Iris pigment epithelial cell (primary cell): ENCODE measurements around the gene SLC25A47.
A peak's percentile ranks its signal among the peaks of the same experiment; 100 is the strongest.
"Not testable (repeated sequence)": the region's sequence is repeated elsewhere in the genome, so short reads cannot be mapped to it uniquely, and the experiment has no call there.

Experiments
- DNase-seq: peaks from one replicate; pipeline ENCODE4 v3.0.0-alpha.2; 2011; ENCODE audit warnings: low read depth

The SLC25A47 gene, protein sequence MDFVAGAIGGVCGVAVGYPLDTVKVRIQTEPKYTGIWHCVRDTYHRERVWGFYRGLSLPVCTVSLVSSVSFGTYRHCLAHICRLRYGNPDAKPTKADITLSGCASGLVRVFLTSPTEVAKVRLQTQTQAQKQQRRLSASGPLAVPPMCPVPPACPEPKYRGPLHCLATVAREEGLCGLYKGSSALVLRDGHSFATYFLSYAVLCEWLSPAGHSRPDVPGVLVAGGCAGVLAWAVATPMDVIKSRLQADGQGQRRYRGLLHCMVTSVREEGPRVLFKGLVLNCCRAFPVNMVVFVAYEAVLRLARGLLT

DNA sequence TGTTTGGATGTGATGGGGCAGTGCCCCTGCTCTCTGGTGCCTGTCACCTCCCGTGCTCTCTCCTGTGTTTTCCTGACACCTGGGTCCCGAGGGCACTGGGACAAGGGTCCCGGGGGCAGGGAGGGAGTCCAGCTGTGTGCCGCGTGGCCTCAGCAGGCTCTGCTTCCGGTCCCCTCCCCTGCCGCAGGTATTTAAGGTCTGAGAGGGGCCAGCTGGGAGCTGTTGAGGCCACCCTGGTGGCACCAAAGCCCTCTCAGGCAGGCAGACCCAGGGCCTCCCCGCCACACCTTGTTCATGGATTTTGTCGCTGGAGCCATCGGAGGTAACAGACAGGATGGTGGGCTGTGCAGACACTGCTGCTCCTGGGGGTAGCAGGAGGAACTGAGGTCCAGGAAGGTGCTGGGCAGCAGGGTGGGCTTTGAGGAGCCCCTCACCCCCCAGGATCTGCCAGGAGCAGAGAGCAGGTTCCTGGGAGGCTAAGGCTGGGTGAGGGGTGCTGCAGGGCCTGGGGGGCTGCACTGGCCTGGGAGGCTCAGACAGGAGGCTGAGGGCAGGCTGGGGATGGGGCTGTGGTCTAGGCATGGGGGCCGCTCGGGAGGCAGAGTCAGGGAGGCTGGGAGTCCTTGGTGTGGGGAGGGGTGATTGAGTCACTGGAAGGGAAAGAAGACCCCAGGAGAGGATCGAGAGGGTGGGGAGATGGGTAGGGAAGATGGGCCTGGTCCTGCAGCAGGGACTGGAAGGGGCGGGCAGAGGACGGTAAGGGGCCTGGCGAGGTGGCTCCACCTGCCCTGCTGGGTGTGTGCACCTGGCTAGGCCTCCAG, at the start of gene SLC25A47:
TSS of gene SLC25A47 (plus strand) at position 219 of the 821 bp plus-strand sequence. CDS start at position 295, 76 bp downstream.
- no peak for DNase-seq

DNA sequence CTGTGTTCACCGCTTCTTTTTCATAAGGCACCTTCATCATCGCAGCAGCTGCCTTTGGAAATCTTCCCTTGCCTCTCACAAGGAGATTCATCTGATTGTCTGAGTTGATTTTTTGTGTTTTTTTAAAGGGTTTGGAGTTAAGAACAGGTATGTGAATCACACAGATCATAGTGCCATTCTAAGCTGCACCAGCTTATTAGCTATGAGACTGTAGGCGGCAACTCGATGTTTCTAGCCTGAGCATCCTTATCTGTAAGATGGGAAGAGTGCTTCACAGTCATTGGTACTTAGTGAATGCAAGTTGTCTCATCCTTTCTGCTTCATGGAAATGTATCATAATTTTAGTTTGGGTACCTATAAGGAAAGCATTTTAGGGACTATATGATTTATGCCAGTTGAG, 48.9 kb upstream of the SLC25A47 start:
- DNase-seq = no peak

DNA sequence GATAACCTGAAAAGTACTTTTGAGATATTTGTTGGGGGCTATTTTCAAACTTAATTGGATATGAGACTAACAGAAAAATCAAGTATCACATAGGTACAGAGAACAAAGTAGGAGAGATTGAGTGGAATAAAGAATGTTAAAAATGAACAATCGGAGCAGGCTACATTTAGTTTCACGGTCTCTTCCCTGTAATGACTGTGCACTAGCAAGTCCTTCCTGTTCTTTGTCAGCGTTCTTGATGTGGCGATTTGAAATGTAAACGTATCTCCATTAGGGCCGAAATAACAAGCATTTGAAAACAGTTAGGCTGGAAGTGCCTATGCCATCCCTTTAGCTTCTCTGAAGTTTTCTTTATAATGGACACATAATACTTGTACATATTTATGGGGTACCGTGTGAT, 47.9 kb upstream of the SLC25A47 start:
- no peak for DNase-seq

DNA sequence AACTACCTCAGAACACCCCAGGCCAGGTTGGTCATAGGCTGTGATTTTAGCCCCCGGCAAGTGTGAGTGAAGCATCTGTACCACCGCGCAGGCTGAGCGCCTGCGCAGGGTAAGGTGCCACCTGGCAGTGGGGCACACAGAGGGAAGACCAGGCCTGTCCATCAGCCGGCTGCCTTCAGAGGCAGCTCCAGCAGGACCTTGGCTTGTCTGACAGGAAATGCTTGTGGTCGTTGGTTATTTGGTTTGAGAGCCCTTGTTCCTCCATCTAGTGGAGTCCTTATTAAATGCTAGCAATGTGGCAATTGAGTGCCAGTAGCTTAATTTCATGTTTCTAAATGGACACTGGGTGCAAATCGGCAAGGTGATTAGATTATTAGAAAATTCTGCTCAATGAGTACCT, 44.4 kb upstream of the SLC25A47 start:
- DNase-seq = peak; percentile 81

DNA sequence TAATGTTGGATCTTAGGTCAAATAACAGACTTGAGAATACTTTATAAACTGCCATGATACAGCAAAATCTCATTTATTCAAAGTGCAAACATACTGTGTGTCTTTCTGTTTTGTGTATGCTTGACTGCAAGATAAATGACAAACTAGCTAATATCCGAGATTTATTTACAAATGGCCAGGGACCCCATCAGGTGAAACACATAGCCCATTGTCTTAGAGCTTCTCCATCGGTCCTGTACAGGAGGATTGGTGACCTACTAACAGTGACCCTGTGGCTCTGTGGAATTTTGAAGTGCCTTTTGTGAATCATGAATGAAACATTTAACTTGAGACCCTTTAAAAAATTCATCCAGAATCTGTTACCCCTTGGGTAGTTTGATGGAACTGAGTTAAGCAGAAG, 44.0 kb upstream of the SLC25A47 start:
- DNase-seq = no peak

DNA sequence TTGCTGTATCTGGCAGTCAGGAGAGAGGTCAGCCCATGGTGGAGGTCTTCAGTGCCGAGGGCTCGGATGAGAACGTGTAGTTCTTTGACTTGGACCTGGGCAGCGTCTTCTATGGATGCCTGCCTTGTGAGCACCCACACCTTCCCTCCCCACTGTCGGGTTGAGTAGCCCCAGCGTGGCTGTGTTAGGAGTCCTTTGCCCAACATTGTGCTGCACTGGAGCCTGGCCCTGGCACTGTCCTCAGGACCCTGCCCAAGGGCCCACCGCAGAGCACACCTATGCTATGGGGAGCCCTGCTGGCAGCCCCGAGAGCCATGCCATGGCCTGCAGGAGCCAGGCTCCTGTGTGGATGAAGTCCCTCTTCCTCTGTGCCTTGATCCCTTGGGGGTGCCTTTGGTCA, 43.6 kb upstream of the SLC25A47 start:
- DNase-seq = no peak

DNA sequence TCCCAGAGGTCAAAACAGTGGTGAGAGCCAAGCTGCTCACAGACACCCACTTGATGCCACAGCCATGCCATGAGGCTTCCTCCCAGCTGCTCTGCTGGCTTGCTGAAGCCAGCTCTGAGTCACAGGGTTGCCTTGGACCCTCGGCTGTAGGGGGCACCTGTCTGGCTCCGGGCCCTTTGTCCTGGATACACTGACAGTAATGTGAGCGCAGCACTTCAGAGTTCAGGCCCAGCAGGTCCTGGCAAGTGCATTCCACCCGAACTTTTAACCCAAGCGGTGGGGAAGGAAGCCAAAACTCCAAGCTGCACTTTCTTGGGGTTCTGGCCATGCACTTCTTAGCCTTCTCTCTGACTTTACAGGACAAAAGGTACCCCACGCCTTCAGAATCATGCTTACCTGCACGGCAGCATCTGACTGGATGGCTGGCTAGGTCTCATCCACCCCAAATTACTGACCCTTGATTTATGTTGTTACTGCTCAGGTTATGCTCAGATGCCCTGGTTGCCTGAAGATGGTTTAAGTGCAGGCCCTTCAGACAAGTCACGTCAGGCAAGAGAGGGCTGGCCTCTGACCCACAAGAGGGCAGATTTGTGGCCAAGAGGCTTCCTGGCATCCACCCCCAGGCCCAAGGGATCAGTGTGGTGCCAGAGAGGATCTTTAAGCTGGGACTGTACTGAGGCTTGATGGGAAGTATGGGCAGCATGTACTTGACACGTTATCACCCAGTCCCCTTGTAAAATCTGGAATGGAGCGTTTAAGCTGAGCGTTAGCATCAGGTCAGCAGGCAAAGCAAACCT, 41.7 kb upstream of the SLC25A47 start:
- no peak for DNase-seq

DNA sequence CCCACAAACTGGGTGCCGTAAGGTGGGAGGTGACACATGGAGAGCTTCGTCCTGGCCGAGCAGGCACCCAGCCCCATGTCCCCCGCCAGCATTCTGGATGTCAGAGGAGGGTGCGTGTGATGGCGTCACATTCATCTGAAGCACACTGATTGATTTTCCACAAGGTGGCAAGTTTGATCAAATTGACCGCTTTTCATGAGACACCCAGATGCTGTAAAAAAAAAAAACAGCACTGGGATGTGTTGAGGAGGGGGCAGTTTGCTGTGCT, 41.1 kb upstream of the SLC25A47 start:
- no peak for DNase-seq

DNA sequence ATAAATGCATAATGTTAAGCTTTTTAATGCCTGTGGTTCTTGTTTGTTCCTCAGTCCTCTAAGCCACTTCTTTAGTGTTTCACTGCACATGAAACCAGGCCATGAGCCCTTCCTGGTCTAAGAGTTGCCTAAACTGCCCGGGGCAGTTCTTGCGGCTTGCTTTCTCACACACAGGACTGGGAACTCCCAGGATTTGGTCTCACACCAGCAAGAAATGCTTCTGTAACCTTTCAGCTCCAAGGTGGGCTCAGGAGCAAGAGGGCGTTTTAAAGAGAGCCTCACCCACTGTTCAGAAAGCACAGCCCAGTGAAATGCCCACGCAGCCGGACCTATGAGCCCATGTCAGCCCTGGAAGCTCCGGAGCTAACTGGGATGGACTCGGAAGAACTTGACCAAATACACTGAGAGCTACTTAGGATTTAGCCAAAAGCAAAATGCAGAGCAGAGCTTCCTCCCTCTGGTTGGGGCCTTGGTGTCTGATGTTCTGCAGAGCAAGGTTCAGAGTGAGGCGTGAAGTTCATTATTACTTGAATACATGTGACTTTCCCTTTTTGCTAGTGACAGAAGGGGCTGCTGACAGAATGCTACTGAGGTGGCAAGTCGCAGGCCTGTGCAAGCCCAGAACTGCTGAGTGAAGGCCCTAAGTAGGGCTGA, 40.2 kb upstream of the SLC25A47 start:
- DNase-seq = no peak

DNA sequence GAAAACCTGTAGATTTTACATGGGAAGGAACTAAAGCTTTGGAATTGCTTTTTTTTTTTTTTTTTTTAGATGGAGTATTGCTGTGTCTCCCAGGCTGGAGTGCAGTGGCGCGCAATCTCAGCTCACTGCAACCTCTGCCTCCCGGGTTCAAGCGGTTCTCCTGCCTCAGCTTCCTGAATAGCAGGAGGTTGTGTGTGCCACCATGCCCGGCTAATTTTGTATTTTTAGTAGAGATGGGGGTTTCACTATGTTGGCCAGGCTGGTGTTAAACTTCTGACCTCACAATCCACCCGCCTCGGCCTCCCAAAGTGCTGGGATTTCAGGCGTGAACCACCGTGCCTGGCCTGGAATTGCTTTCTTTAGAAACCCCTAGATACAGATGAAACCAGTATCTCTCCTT, 39.7 kb upstream of the SLC25A47 start:
- not testable (repeated sequence) for DNase-seq

DNA sequence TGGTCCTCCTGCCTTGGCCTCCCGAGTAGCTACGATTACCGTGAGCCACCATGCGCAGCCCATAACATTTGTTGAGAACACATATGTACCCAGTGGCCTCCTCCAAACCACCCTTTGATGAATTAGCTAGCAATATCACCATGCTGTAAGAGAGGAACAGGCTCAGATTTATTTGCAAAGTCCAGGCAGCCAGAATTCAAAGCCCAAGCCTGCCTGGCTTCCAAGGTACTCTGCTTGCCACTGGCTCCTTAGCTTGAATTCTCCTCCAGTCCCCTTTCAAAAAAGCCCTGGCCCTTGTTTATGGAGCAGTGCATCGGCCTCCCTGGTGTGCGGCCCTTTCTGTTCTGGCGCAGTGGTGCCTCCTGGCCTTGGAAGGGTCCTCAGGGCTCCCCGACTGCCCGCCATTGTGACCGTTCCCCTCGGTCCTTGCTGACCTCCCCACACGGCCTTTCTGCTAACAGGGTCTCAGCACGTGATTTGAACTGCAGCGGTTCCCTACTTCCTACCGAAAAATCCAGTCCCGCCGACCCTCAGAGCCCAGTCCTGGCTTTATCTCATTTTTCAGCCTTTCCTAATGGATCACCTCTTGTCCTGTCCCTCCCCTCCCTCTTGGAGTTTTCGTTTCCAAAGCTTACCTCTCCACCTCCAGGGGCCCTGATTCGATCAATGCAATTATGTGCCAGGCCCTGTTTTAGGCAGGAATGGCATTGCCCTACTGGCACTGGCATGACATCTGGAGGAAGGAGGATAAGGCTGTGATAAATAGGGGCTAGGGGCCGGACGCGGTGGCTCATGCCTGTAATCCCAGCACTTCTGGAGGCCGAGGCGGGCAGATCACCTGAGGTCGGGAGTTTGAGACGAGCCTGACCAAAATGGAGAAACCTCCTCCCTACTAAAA, 38.9 kb upstream of the SLC25A47 start:
- no peak for DNase-seq

DNA sequence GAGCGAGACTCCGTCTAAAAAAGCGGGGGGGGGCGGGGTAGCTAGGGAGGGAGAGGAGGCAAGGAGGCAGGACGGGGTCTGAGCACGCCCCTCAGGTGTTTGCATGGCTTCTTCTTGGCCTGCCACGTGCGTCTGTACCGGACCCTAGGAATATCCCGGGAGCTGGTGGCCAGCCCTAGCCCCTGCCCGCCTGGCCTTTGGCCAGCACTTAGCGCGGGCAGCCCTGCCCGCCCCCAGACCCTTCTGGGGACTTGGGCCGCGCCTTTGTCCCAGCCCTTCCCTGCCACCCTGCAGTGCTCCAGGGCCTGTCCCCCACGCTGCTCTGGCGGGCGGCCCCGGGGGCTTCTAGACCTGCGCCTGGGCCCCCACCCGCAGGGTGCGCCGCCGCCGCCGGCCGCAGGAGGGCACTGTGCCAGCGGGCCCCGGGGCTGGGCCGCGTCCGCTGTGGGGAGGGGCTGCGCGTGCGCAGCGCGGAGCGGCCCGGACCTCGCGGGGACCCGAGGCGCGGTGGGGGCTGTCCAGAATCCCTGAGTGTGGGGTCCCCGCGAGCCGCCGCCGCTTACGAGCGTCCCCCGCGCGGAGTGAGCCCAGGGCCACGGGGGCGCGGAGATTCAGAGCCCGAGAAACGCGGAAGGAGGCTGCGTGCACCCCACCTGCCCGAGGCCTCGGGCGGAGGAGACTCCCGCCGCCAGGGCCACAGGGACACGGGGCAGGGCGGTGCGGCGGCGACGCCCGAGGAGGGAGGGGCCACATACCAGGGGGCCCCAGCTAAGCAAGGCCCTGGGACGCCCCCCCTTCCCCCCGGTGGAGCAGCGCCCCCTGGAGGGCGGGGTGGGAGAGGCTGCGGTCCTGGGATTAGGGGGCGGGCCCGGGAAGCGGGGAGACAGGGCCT, 37.9 kb upstream of the SLC25A47 start:
- DNase-seq = peak; percentile 34

DNA sequence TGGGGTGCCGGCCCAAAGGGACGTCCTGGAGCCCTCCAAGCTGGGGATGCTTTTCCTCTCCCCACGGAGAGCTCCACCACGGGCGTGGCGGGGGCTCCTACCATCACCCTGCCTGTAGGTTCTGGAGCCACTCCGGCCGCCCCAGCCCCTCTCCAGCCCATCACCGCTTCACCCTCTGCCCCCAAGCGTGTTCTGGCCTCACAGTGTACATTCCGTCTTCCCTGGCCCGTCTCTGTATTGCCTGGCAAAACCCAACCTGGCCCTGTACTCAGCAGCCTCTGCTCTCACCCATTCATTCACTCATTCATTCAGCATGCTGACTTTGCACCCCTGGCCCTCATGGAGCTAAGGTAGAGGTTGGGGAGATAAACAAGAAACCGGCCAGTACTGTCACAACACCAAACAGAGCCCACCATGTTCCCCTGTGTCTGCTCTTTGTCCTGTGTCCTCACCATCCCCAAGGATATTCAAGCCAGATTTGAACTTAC, 37.2 kb upstream of the SLC25A47 start:
- no peak for DNase-seq

DNA sequence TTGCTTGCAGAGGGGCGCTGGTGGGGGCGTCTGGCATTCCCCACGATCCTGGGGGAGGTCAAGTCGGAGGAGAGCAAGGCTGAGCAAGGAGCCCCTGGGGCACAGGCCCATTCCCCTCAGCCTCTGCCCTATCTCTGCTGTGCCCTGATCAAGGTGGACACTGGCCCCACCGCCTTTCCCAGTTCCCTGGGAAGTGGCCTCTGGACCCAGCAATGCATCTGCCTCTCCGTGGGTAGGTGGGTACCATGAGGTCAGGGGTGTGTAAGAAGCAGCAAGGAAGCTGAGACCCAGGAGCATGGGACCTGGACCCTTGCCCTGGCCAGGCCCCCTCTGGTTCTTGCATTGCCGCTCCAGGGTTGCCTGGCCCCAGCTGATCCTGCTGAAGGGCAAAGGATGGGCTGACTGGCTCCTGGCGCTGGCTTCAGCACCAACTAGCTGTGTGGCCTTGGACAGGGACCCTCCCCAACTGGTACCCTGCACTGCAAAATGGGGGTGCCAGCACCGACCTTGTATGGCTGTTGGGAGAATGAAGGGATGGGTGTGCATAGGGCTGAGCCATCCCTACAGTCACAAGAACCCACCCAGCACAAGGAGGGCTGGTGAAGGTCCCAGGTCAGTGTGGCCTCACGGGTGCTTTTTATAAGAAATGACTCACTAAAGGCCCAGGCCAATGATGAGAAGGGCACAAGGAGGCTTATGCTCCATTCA, 36.5 kb upstream of the SLC25A47 start:
- no peak for DNase-seq

DNA sequence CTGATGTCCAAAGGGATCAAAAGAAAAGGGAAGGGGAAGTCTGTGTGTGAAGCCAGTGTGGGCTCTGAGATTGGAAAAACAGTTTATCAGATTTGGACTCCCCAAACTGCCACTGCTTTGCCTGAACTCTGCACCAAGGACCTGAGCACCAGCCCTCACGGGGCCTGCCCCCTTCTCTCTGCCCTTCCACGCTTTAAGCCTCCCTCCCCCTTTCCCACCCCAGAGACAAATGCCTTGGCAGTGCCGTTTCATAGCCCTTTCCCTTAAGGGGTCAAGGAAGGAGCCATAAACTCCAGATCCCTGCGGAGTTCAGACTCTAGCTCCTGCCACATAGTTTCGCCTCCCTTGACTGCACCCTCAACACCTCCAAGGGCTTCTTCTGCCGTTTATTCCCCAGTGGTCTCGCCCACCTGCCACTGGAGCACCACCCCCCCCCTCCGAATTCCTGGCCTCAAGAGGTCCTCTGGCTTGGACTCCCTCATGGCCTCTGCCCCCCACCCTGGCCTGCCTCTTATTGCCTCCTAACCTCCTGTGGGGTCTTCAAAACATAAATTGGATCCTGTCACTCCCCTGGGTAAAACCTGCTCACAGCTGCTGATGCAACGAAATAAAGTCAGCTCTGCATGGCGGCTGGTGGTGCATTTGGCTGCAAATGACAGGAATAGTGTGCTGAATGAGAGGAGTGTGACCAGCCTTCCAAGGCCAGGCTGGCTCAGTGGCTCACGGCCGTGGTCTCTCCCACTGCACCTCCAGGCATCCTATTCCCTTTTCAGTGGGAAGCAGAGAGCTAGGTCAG, 35.7 kb upstream of the SLC25A47 start:
- no peak for DNase-seq

DNA sequence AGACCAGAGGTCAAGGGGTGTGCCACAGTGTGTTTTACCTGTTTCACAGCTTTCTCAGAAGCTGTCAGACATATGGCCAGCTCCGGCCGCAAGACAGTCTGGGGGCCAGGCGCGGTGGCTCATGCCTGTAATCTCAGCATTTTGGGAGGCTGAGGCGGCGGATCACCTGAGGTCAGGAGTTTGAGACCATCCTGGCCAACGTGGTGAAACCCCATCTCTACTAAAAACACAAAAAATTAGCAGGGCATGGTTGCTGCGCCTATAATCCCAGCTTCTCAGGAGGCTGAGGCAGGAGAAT, 35.2 kb upstream of the SLC25A47 start:
- not testable (repeated sequence) for DNase-seq

DNA sequence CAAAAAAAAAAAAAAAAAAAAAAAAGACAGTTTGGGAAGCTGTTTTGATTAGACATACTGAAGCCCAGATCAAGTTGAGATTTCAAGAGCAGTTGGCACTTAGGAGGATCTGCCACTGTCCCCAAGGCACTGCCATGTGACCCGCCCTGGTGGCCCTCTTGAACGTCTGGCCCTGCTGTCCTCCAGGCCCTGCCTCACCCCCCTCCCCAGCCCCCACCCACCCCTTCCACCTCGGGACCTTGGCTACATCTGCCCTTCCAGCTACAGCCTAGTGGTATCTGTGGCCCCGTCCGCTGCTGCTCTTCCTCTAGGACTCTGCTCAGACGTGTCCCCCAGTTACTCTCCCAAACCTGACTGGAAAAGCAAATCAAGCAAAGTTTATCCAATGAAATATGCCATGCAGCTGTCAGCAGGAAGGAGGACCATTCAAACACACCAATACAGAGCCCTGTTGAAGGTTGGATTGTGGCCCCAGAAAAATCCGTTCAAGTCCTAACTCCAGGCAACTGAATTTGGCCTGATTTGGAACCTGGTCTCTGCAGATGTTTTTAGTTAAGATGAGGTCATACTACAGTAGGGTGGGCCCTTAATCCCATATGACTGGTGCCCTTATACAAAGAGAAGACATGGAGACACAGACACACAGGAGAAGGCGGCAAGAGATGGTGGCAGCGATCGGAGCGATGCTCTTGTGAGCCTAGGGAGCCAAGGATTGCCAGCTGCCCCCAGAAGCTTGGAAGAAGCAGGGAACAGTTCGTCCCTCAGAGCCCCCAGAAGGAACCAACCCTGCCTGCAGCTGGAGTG, 34.6 kb upstream of the SLC25A47 start:
- DNase-seq = no peak
